AG09309 (cell line): Measurements from ENCODE around the gene FOXP4.

Experiments used
- DNase-seq: peaks from one replicate; pipeline ENCODE4 v3.0.0-alpha.2; 2010; ENCODE audit warnings: low read depth
- H3K4me3 ChIP-seq: 2 replicates; pipeline ENCODE4 v1.5.1; 2011; ENCODE audit warnings: mild to moderate bottlenecking, low read depth, low read length, moderate library complexity; ENCODE audit not compliant: control insufficient read depth
- TF ChIP-seq, protein P1 (sequence below): IDR thresholded peaks from 2 replicates; pipeline ENCODE4 v1.5.1; 2011; ENCODE audit warnings: mild to moderate bottlenecking, low read depth, low read length, inconsistent platforms; ENCODE audit not compliant: insufficient read depth, control insufficient read depth; ENCODE audit errors: missing control alignments

Gene FOXP4

DNA sequence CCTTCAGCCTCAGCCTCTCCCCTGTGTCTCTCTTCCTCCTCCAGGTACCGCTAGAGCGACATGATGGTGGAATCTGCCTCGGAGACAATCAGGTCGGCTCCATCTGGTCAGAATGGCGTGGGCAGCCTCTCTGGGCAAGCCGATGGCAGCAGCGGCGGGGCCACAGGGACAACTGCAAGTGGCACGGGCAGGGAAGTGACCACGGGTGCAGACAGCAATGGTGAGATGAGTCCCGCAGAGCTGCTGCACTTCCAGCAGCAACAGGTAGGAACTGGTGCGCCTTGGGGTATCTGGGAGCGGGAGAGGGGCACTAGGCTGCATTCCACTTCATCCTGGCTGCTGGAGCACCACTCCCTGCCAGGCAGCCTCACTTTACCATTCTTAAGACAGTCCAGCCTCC, 19.5 kb downstream of the FOXP4 start:
- no peak for DNase-seq
- no peak overlapping the region for H3K4me3 ChIP-seq
- TF ChIP-seq, protein P1, sequence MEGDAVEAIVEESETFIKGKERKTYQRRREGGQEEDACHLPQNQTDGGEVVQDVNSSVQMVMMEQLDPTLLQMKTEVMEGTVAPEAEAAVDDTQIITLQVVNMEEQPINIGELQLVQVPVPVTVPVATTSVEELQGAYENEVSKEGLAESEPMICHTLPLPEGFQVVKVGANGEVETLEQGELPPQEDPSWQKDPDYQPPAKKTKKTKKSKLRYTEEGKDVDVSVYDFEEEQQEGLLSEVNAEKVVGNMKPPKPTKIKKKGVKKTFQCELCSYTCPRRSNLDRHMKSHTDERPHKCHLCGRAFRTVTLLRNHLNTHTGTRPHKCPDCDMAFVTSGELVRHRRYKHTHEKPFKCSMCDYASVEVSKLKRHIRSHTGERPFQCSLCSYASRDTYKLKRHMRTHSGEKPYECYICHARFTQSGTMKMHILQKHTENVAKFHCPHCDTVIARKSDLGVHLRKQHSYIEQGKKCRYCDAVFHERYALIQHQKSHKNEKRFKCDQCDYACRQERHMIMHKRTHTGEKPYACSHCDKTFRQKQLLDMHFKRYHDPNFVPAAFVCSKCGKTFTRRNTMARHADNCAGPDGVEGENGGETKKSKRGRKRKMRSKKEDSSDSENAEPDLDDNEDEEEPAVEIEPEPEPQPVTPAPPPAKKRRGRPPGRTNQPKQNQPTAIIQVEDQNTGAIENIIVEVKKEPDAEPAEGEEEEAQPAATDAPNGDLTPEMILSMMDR, result no peak

DNA sequence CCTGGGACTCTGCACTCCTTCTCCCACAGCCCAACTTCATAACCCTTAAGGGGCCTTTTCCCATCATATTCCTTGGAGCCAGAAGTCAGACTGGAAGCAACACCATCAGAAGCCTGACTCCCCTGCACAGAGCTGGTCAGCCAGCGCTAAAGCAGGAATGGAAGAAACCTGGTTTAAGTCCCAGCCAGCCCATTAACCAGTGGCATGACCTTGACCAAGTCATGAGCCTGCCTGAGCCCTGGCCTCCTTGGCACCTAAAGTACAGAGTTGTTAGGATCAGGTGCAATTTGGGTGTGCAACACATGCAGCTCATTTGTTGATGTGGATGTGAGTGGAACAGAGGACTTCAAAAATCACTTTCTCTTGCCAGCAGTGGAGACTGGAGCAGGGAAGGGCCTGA, 20.8 kb downstream of the FOXP4 start:
- TF ChIP-seq, protein P1, result no peak
- DNase-seq, result no peak
- H3K4me3 ChIP-seq, result no peak overlapping the region

DNA sequence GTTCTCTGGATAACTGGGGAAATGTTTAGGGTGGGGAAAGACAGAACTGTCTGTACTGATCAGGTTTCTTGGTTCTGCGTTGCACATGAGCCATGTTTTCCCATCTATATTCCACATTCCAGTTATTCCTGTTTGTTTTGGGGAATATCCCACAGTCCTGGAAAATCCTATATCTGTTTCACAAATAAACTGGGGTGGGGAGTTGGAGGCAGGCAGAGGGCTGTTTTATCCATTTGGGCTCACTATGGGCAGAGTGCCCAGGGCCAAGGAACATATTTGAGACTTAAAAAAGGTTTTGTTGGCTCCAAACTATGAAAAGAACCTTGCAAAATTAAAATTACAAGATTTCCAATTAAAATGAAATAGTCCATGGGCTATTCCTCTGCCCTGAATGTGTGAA, 21.5 kb downstream of the FOXP4 start:
- DNase-seq, result no peak
- no peak overlapping the region for H3K4me3 ChIP-seq
- TF ChIP-seq, protein P1, result no peak

DNA sequence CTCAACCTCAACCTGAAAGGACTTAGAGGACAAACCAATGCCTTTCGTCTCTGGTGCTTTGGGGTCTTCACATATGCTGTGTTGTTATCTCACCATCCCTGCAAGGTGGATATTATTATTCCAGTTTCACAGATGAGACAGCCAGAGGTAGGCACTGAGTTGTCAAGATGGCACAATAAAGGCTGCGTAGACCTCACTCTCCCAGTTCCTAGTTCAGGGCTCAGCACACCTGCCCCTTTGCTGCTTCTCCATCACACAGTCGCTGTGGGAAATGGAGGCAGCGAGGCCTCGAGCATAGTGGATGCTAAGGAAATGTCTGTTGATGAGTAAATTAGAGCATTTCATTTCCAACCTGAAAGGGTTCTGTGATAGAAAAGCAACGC, 22.0 kb downstream of the FOXP4 start:
- no peak for DNase-seq
- TF ChIP-seq, protein P1, result no peak
- no peak overlapping the region for H3K4me3 ChIP-seq

DNA sequence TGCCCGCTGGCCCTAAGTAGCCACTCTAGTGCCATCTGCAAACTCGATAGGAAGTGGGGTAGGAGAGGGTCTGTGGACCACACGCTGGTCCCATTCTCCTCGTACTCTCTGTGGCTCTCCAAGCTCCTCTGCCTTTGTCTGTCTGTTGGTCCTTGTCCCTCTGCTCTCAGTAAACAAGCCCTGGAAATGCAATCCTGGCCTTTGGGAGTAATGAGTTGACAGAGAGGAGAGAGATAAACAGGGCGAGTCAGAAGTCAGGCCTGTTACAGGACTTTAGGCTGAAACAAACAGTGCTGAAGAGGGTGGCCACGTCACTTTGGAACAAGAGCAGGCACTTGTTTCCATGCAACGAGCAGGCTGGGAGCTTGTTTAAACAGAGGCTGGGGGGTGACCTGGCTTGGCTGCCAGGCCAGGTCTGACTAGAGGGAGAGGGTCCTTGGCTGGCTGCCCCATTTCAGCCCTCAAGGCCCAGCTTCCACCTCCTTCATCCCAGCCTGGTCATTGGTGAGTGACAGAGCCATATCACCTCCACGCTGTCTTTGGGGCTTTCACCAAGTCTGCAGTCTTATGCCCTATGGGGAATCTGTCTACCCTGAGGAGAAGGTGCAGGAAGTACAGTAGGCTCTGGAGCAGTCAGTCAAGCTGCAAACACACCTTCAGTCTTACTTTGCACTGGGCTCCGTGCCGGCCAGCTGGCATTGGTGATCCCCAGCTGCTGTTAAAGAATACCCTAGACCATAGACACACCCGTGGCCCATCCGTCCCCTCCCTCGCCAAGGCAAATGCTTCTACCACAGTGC, 22.6 kb downstream of the FOXP4 start:
- H3K4me3 ChIP-seq, result no peak overlapping the region

DNA sequence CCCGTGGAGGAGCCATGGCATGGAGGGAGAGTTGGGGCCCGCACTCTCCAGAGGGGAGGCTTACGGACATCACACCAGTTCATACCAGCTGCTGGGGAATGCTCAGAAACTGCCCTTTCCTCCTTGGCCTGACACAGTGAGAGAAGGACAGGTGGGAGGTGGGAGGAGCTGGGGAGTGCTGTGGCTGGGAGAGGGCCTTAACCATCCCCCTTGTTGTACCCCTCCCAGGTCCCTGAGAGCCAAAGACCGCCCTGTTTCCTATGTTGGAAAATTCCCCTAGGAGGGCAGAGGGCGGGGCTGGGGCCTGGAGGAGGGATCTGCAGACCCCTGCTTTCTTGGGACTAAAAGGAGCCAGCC, 24.1 kb downstream of the FOXP4 start:
- no peak for DNase-seq
- no peak overlapping the region for H3K4me3 ChIP-seq
- TF ChIP-seq, protein P1, result no peak

More for the DNA sequence above, 22.6 kb downstream of the FOXP4 start:
- TF ChIP-seq, protein P1, result no peak
- no peak for DNase-seq
